Uterus (tissue), 4 donors: ENCODE data around the gene KRTAP19-2. TPM values are rescaled to one million over a fixed set of nuclear protein-coding genes. Genes with fewer than 3 reads are reported as not detected.

ENCODE experiments used
- DNase-seq, 2 donors: peaks; one replicate each; pipeline ENCODE4 v3.0.0-alpha.2; 2019 to 2020
- H3K27ac ChIP-seq, 2 donors: fragments of 200-600 bp; sonication (generic); 1 replicate in 1 of 2; 2 replicates in 1 of 2; pipeline ENCODE4 v1.5.1; 2016 to 2018
- H3K27me3 ChIP-seq, 2 donors: fragments of 200-600 bp; sonication (generic); one replicate each; pipeline ENCODE4 v1.5.1; 2018 to 2019; ENCODE audit warnings: control low read depth in 1 of 2
- H3K36me3 ChIP-seq, 2 donors: fragments of 200-600 bp; sonication (generic); one replicate each; pipeline ENCODE4 v1.5.1; 2019; ENCODE audit warnings: control low read depth in 1 of 2
- H3K4me1 ChIP-seq, 2 donors: fragments of 200-600 bp; sonication (generic); one replicate each; pipeline ENCODE4 v1.5.1; 2018 to 2019; ENCODE audit warnings: control low read depth in 1 of 2
- H3K4me3 ChIP-seq, 2 donors: fragments of 200-600 bp; sonication (generic); 1 replicate in 1 of 2; 2 replicates in 1 of 2; pipeline ENCODE4 v1.5.1; 2018 to 2019; ENCODE audit warnings: mild to moderate bottlenecking in 1 of 2
- H3K9me3 ChIP-seq, 2 donors: fragments of 200-600 bp; sonication (generic); one replicate each; pipeline ENCODE4 v1.5.1; 2019; ENCODE audit warnings: control low read depth in 1 of 2
- CTCF ChIP-seq, 4 experiments: fragments of 200-600 bp in 2 of 4; fragments of 450-650 bp in 2 of 4; sonication (generic) in 2 of 4; IDR thresholded peaks; one replicate each; pipeline ENCODE4 v1.5.1; 2016 to 2019; ENCODE audit warnings: antibody characterized with exemption in 4 of 4, mild to moderate bottlenecking in 2 of 4, moderate library complexity in 1 of 4
- POLR2A ChIP-seq, 2 donors: fragments of 450-650 bp; IDR thresholded peaks; one replicate each; pipeline ENCODE4 v1.6.1; 2016; ENCODE audit warnings: antibody characterized with exemption in 2 of 2, mild to moderate bottlenecking in 1 of 2, moderate library complexity in 1 of 2
- intact Hi-C: fragments of 100-400 bp; cut with DNase I; formaldehyde crosslinking; loops from one replicate; pipeline ENCODE4 v1.15.1; 2023; ENCODE audit warnings: low total_unique reads
- small RNA-seq: library from RNA; depleted of rRNA; stranded (forward); fragments of <200 nt; gene quantifications from one replicate; pipeline ENCODE3, GENCODE V24; 2016
- total RNA-seq, 4 donors: library from RNA; depleted of rRNA in 3 of 4; stranded (reverse); fragments of >200 nt in 3 of 4; gene quantifications; one replicate each; pipeline versions ENCODE4 v1.1.0 to v1.2.4, GENCODE V29; 2014 to 2023
- donor health status: DM: yes; HTN: yes; CAD: no.

Gene KRTAP19-2
- total RNA-seq, 4 donors from 2014 or later = not detected

GRCh38 chr21:30447056-30447455 lies 40.2 kb downstream of the KRTAP19-2 start:
- H3K27me3 ChIP-seq = no peaks in the 10 kb centered on the region
- no peak for DNase-seq
- no peaks in the 10 kb centered on the region for H3K36me3 ChIP-seq
- no peak for TF ChIP-seq POLR2A (IDR thresholded peaks at IDR 0.05)
- no peak for TF ChIP-seq CTCF (IDR thresholded peaks at IDR 0.05)
- no peak overlapping the region for H3K27ac ChIP-seq
- no peaks in the 10 kb centered on the region for H3K9me3 ChIP-seq
- H3K4me3 ChIP-seq = no peak overlapping the region
- intact Hi-C loops = no loop called here
- no peaks in the 10 kb centered on the region for H3K4me1 ChIP-seq

- intact Hi-C loops = no loop called here
- Histone ChIP-seq H3K27me3 (no peaks in the 10 kb centered on the region), H3K4me3 (no peak overlapping the region), H3K9me3 (no peaks in the 10 kb centered on the region), H3K27ac (no peak overlapping the region), H3K4me1 (no peaks in the 10 kb centered on the region), H3K36me3 (no peaks in the 10 kb centered on the region)
- TF ChIP-seq CTCF (IDR thresholded peaks at IDR 0.05) = no peak
- no peak for DNase-seq
Measured at GRCh38 chr21:30444204-30444603, 43.0 kb downstream of the KRTAP19-2 start.

GRCh38 chr21:30443226-30443625 lies 44.0 kb downstream of the KRTAP19-2 start:
- Histone ChIP-seq H3K9me3 (no peaks in the 10 kb centered on the region), H3K27ac (no peak overlapping the region), H3K4me1 (no peaks in the 10 kb centered on the region), H3K36me3 (no peaks in the 10 kb centered on the region), H3K27me3 (no peaks in the 10 kb centered on the region), H3K4me3 (no peak overlapping the region)
- TF ChIP-seq POLR2A (IDR thresholded peaks at IDR 0.05) (no peak), CTCF (IDR thresholded peaks at IDR 0.05) (no peak)
- DNase-seq = no peak
- intact Hi-C loops = no loop called here

GRCh38 chr21:30439975-30440374 lies 47.3 kb downstream of the KRTAP19-2 start, which contains the start of gene KRTAP15-1:
TSS of gene KRTAP15-1 (plus strand) at chr21:30440275. CDS start at chr21:30440328, 53 bp downstream.
- H3K27ac ChIP-seq = no peak within 1 kb of the TSS
- TF ChIP-seq CTCF (IDR thresholded peaks at IDR 0.05) (no peak), POLR2A (IDR thresholded peaks at IDR 0.05) (no peak)

More at GRCh38 chr21:30439975-30440374, 47.3 kb downstream of the KRTAP19-2 start, which contains the start of gene KRTAP15-1:
- Histone ChIP-seq H3K27me3 (no peaks in the 10 kb centered on the region), H3K4me1 (no peaks in the 10 kb centered on the region), H3K36me3 (no peaks in the 10 kb centered on the region), H3K9me3 (no peaks in the 10 kb centered on the region), H3K4me3 (no peak within 1 kb of the TSS)
- no peak for DNase-seq
- intact Hi-C loops = no loop called here

Small RNA genes lying within 50 kb of the gene (small RNA-seq; reads per million reads assigned to genes)
- gene AP000567.1 = not detected
- gene KRTAP19-10P = not detected
- gene KRTAP19-11P = not detected
- gene KRTAP19-9P = not detected

Other genes with a start within 250 kb of the KRTAP19-2 start
- gene KRTAP24-1, start 204.5 kb downstream of the KRTAP19-2 start, total RNA-seq = not detected
- not detected for gene KRTAP25-1, start 197.9 kb downstream of the KRTAP19-2 start, total RNA-seq
- gene KRTAP26-1, start 167.1 kb downstream of the KRTAP19-2 start, total RNA-seq = not detected
- gene KRTAP27-1, start 149.7 kb downstream of the KRTAP19-2 start, total RNA-seq = not detected
- gene KRTAP23-1, start 138.8 kb downstream of the KRTAP19-2 start, total RNA-seq = not detected
- not detected for gene KRTAP13-2, start 115.2 kb downstream of the KRTAP19-2 start, total RNA-seq
- gene KRTAP13-1, start 91.4 kb downstream of the KRTAP19-2 start, total RNA-seq = not detected
- gene KRTAP13-3, start 61.5 kb downstream of the KRTAP19-2 start, total RNA-seq = not detected
- not detected for gene KRTAP13-4, start 57.2 kb downstream of the KRTAP19-2 start, total RNA-seq
- not detected for gene KRTAP15-1, start 47.2 kb downstream of the KRTAP19-2 start, total RNA-seq
- gene KRTAP19-1, start 7.1 kb downstream of the KRTAP19-2 start, total RNA-seq = not detected
- gene KRTAP19-3, start 4.6 kb upstream of the KRTAP19-2 start, total RNA-seq = not detected
- not detected for gene KRTAP19-4, start 9.7 kb upstream of the KRTAP19-2 start, total RNA-seq
- not detected for gene KRTAP19-5, start 14.7 kb upstream of the KRTAP19-2 start, total RNA-seq
- not detected for gene KRTAP19-6, start 54.4 kb upstream of the KRTAP19-2 start, total RNA-seq
- not detected for gene KRTAP19-7, start 73.9 kb upstream of the KRTAP19-2 start, total RNA-seq
- not detected for gene KRTAP22-2, start 103.0 kb upstream of the KRTAP19-2 start, total RNA-seq
- gene KRTAP6-3, start 105.0 kb upstream of the KRTAP19-2 start, total RNA-seq = not detected
- not detected for gene KRTAP6-2, start 111.5 kb upstream of the KRTAP19-2 start, total RNA-seq
- gene KRTAP22-1, start 113.7 kb upstream of the KRTAP19-2 start, total RNA-seq = not detected
- gene KRTAP6-1, start 126.5 kb upstream of the KRTAP19-2 start, total RNA-seq = not detected
- not detected for gene KRTAP20-1, start 129.0 kb upstream of the KRTAP19-2 start, total RNA-seq
- gene KRTAP20-4, start 133.2 kb upstream of the KRTAP19-2 start, total RNA-seq = not detected
- not detected for gene KRTAP20-2, start 147.8 kb upstream of the KRTAP19-2 start, total RNA-seq
- gene KRTAP20-3, start 155.4 kb upstream of the KRTAP19-2 start, total RNA-seq = not detected
- not detected for gene KRTAP21-3, start 231.3 kb upstream of the KRTAP19-2 start, total RNA-seq